Testis (tissue), 3 donors: ENCODE results near the gene FBLL1. TPM values are rescaled to one million over a fixed set of nuclear protein-coding genes. Genes with fewer than 3 reads are reported as not detected.
"Not testable (repeated sequence)": the region's sequence is repeated elsewhere in the genome, so short reads cannot be mapped to it uniquely, and the experiment has no call there.

Experiments
- DNase-seq: peaks from one replicate; pipeline ENCODE4 v3.0.0-alpha.2; 2019
- H3K27ac ChIP-seq, 2 donors: fragments of 200-600 bp; sonication (generic); one replicate each; pipeline ENCODE4 v1.5.1; 2019
- H3K27me3 ChIP-seq: fragments of 200-600 bp; sonication (generic); one replicate; pipeline ENCODE4 v1.5.1; 2019
- H3K36me3 ChIP-seq: fragments of 200-600 bp; sonication (generic); one replicate; pipeline ENCODE4 v1.5.1; 2017; ENCODE audit warnings: low read depth; ENCODE audit errors: missing control alignments
- H3K4me1 ChIP-seq: fragments of 200-600 bp; sonication (generic); one replicate; pipeline ENCODE4 v1.5.1; 2019
- H3K4me3 ChIP-seq, 2 donors: fragments of 200-600 bp; sonication (generic); one replicate each; pipeline ENCODE4 v1.5.1; 2017 to 2019
- H3K9me3 ChIP-seq: fragments of 200-600 bp; sonication (generic); one replicate; pipeline ENCODE4 v1.5.1; 2017
- POLR2A ChIP-seq: fragments of 450-650 bp; IDR thresholded peaks from one replicate; pipeline ENCODE4 v1.6.1; 2017; ENCODE audit warnings: antibody characterized with exemption, mild to moderate bottlenecking, moderate library complexity
- WGBS, 2 donors: methylation state at CpG; one replicate each; pipeline ENCODE4 v1.1.5; 2018; 5-methylcytosine and 5-hydroxymethylcytosine counted together
- intact Hi-C: fragments of 100-400 bp; cut with DNase I; formaldehyde crosslinking; loops from one replicate; pipeline ENCODE4 v1.15.1; 2023; ENCODE audit warnings: low total_unique reads
- polyA plus RNA-seq: library from polyadenylated mRNA; stranded (reverse); fragments of 350-450 nt; fragmentation: Illumina TruSeq; extraction: RNeasy Lipid Tissue Mini Kit (QIAGEN cat#74804); gene quantifications from one replicate; pipeline ENCODE4 v1.2.3, GENCODE V29; 2014; ENCODE audit warnings: low read depth, low replicate concordance; ENCODE audit not compliant: insufficient read depth
- total RNA-seq, 2 donors: library from RNA; depleted of rRNA; stranded (reverse); fragments of >200 nt; gene quantifications; one replicate each; pipeline ENCODE4 v1.2.3, GENCODE V29; 2016
- TF ChIP-seq, protein P1 (sequence below), 3 experiments: fragments of 450-650 bp in 2 of 3; fragments of 200-600 bp in 1 of 3; sonication (generic) in 1 of 3; IDR thresholded peaks; one replicate each; pipeline ENCODE4 v1.5.1; 2016 to 2019; ENCODE audit warnings: antibody characterized with exemption in 3 of 3, mild to moderate bottlenecking in 2 of 3, moderate library complexity in 1 of 3

Gene FBLL1
- total and polyA plus RNA-seq, 3 donors from 2014 or later = 6.4 to 12.4 (median 11.5) TPM

DNA sequence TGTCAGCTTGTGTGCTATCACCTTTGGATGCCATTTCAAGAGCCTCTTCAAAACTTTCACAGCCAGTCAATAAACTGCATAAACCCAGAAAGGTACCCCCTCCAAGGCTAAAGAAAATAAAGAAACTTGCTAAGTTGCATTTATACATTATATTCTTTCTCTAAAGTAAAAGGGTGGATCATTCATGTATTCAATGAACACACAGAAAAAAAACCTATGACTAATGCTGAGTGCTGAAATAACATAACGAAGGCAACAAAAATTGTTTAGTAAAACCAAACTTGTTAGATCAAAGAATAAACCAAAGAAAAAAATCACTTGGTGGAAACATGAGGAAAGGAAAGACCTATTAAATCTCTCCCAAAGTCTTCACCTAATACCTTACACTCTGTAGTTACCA, 34.9 kb downstream of the FBLL1 start:
- no peak overlapping the region for H3K27ac ChIP-seq
- no peaks in the 10 kb centered on the region for H3K36me3 ChIP-seq
- TF ChIP-seq POLR2A = no peak
- TF ChIP-seq, protein P1, sequence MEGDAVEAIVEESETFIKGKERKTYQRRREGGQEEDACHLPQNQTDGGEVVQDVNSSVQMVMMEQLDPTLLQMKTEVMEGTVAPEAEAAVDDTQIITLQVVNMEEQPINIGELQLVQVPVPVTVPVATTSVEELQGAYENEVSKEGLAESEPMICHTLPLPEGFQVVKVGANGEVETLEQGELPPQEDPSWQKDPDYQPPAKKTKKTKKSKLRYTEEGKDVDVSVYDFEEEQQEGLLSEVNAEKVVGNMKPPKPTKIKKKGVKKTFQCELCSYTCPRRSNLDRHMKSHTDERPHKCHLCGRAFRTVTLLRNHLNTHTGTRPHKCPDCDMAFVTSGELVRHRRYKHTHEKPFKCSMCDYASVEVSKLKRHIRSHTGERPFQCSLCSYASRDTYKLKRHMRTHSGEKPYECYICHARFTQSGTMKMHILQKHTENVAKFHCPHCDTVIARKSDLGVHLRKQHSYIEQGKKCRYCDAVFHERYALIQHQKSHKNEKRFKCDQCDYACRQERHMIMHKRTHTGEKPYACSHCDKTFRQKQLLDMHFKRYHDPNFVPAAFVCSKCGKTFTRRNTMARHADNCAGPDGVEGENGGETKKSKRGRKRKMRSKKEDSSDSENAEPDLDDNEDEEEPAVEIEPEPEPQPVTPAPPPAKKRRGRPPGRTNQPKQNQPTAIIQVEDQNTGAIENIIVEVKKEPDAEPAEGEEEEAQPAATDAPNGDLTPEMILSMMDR (IDR thresholded peaks at IDR 0.05) = no peak
- no peak overlapping the region for H3K4me3 ChIP-seq
- DNase-seq = no peak
- no peaks in the 10 kb centered on the region for H3K27me3 ChIP-seq
- WGBS, 2 donors = 88 to 93% methylated on average over 1 of the region's 1 CpG
- H3K4me1 ChIP-seq = no peaks in the 10 kb centered on the region
- intact Hi-C loops = no loop called here
- H3K9me3 ChIP-seq = no peaks in the 10 kb centered on the region

DNA sequence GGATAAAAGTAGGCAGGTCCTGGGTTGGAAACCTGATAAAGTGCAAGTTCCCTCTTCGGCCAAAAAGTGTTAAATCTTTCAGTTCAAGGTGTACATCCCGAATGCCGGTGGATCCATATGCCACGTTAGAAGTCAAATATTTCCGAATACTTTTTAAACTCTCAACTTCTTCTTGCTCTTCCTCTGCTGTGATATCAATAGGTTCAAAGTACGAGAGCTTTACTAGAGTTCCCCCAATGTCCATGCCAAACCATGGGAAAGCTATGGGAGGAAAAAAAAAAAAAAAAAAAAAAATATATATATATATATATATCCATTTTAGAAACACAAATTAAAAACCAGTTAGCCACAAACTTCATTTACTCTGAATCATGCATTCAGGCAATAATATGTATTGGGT, 39.6 kb downstream of the FBLL1 start:
- no peaks in the 10 kb centered on the region for H3K9me3 ChIP-seq
- intact Hi-C loops = no loop called here

DNA sequence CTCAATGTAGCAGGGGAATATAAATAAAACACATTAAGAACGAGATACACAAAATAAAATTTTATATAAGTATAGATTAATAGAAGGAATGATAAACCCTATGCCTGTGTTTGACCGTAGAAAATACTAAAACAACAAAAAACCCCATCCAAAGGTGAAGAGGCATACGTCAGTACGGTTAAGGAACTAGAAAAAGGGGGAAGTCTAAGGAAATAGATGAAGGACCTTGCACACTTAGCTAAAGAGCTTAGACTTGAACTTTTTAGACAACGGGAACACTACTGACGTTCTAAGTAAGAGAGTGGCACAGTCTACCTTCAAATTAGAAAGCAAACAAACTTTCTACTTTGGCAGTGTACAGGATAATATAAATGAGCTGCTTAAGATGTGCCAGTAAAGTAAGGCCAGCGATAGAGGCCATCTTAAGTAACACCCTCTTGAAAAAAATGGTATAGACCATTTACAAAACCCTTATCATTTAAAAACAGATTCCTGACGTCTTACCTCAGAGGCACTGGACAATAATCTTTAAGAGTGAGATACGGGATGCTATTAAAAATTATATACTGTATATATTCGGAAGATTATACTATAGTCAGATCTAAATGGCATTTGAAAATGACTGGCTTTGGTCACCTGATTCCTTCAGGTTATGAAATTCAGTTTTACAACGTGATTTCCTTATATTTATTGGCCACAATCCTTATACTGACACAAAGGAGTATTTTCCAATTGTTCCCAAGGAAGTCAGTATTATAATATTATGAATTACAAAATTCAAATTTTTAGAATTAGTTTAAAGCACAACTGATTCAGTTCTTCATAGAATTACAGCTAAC, 41.6 kb downstream of the FBLL1 start:
- intact Hi-C loops = no loop called here
- TF ChIP-seq, protein P1 (IDR thresholded peaks at IDR 0.05) = no peak
- no peak for TF ChIP-seq POLR2A
- Histone ChIP-seq H3K4me1 (peaks cover 11% of the 10 kb centered on the region), H3K36me3 (no peaks in the 10 kb centered on the region), H3K27ac (no peak overlapping the region), H3K27me3 (no peaks in the 10 kb centered on the region), H3K9me3 (no peaks in the 10 kb centered on the region), H3K4me3 (no peak overlapping the region)
- 87 to 88% methylated on average over 11 of the region's 11 CpGs for WGBS, 2 donors
- no peak for DNase-seq

More for the DNA sequence above, 39.6 kb downstream of the FBLL1 start:
- no peak for DNase-seq
- H3K36me3 ChIP-seq = no peaks in the 10 kb centered on the region
- no peak overlapping the region for H3K4me3 ChIP-seq
- H3K4me1 ChIP-seq = no peaks in the 10 kb centered on the region
- H3K27me3 ChIP-seq = no peaks in the 10 kb centered on the region
- 94 to 97% methylated on average over 6 of the region's 6 CpGs for WGBS, 2 donors
- TF ChIP-seq, protein P1 (IDR thresholded peaks at IDR 0.05) = no peak
- no peak for TF ChIP-seq POLR2A
- no peak overlapping the region for H3K27ac ChIP-seq

DNA sequence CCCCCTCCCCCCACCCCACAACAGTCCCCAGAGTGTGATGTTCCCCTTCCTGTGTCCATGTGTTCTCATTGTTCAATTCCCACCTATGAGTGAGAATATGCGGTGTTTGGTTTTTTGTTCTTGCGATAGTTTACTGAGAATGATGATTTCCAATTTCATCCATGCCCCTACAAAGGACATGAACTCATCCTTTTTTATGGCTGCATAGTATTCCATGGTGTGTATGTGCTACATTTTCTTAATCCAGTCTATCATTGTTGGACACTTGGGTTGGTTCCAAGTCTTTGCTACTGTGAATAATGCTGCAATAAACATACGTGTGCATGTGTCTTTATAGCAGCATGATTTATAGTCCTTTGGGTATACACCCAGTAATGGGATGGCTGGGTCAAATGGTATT, 44.6 kb downstream of the FBLL1 start:
- peaks cover 11% of the 10 kb centered on the region for H3K4me1 ChIP-seq
- H3K4me3 ChIP-seq, H3K9me3 ChIP-seq, H3K36me3 ChIP-seq, H3K27ac ChIP-seq, intact Hi-C loops, DNase-seq, H3K27me3 ChIP-seq: not testable (repeated sequence)
- 96 to 100% methylated on average over 2 to 3 of the region's 3 CpGs for WGBS, 2 donors

DNA sequence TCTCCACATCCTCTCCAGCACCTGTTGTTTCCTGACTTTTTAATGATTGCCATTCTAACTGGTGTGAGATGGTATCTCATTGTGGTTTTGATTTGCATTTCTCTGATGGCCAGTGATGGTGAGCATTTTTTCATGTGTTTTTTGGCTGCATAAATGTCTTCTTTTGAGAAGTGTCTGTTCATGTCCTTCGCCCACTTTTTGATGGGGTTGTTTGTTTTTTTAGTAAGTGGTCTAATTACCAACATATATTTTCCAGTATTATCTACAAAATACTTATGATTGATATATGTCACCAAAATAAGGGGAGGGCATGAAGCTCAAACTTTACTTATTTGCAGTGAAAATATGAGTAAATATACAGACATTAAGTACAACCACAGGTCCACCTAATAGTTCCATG, 45.1 kb downstream of the FBLL1 start:
- WGBS, 2 donors = 100% methylated on average over 1 of the region's 1 CpG
- not testable (repeated sequence) for H3K27ac ChIP-seq, DNase-seq

More for the DNA sequence above, 45.1 kb downstream of the FBLL1 start:
- H3K4me1 ChIP-seq = peaks cover 11% of the 10 kb centered on the region
- H3K9me3 ChIP-seq, H3K4me3 ChIP-seq, H3K36me3 ChIP-seq, intact Hi-C loops, H3K27me3 ChIP-seq: not testable (repeated sequence)
